ENCODE data around the gene ZNF496.
"Not testable (repeated sequence)": the region's sequence is repeated elsewhere in the genome, so short reads cannot be mapped to it uniquely, and the experiment has no call there.

Gene ZNF496

DNA sequence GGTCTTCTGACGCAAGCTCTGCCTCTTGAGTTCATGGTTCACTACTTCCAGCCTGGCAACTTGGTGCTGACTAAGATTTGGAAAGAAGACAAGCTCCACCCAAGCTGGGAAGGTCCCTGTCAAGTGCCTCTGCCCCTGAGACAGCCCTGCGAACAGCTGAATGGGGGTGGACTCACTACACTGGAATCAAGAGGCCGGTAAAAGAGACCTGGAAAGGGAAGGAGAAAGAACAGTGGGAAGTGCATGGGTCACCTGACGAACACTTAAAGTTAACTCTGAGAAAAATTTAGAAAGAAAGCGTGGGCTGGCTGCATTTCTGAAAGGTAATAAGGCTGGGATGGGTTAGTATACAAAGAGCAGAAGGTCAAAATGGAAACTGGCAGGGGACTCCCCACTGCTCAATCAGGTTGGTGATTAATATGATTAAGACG lies 26.1 kb upstream of the ZNF496 start:
- peaks cover 2% of the 10 kb centered on the region; the same call in 1 of the 2 replicates for H3K9me3 ChIP-seq (ENCODE audit: insufficient read depth, low read depth, low read length)
- no peak overlapping the region for H3K4me3 ChIP-seq (ENCODE audit: low read length)
- WGBS, result 64% methylated on average over 6 of the region's 6 CpGs
- H3K27me3 ChIP-seq (ENCODE audit: insufficient read depth, low read length), result no peaks in the 10 kb centered on the region; the same call in 1 of the 2 replicates
- peaks cover 28% of the 10 kb centered on the region for H3K4me1 ChIP-seq (ENCODE audit: insufficient read depth, low read length)
- no peaks in the 10 kb centered on the region for H3K36me3 ChIP-seq (ENCODE audit: insufficient read depth, low read length)
- H3K9ac ChIP-seq (ENCODE audit: low read depth, low read length), result no peak overlapping the region
- H3K27ac ChIP-seq (ENCODE audit: low read depth, low read length), result no peak overlapping the region; the same call in 1 of the 2 replicates

- H3K9ac ChIP-seq (ENCODE audit: low read depth, low read length), result no peak overlapping the region
These were observed 25.5 kb upstream of the ZNF496 start for GRCh38 chr1:247357052-247357780.

DNA sequence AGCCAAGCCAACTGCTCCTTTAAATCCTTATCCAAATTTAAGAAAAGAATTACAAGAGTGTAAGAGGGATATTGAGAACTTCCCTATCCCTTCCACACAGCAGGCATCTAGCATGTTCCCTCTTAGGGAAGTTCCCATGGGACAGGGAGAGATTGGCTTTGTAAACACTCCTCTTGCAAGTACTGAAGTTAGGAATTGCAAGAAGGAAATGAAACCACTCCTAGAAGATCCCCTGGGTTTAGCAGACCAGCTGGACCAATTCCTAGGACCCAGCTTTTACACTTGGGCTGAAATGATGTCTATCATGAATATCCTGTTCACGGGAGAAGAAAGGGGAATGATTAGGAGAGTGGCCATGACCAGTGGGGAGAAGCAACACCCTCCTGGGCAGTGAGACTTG lies 23.5 kb upstream of the ZNF496 start:
- H3K4me3 ChIP-seq (ENCODE audit: low read length); H3K9ac ChIP-seq (ENCODE audit: low read depth, low read length); H3K9me3 ChIP-seq (ENCODE audit: insufficient read depth, low read depth, low read length); H3K36me3 ChIP-seq (ENCODE audit: insufficient read depth, low read length); H3K27ac ChIP-seq (ENCODE audit: low read depth, low read length); H3K27me3 ChIP-seq (ENCODE audit: insufficient read depth, low read length): not testable (repeated sequence)
- peaks cover 13% of the 10 kb centered on the region for H3K4me1 ChIP-seq (ENCODE audit: insufficient read depth, low read length)
- 79% methylated on average over 1 of the region's 1 CpG for WGBS

More at GRCh38 chr1:247357052-247357780, 25.5 kb upstream of the ZNF496 start:
- 58% methylated on average over 6 of the region's 7 CpGs for WGBS
- Histone ChIP-seq H3K4me3 (ENCODE audit: low read length) (no peak overlapping the region), H3K27me3 (ENCODE audit: insufficient read depth, low read length) (no peaks in the 10 kb centered on the region; the same call in 1 of the 2 replicates), H3K4me1 (ENCODE audit: insufficient read depth, low read length) (peaks cover 28% of the 10 kb centered on the region), H3K36me3 (ENCODE audit: insufficient read depth, low read length) (no peaks in the 10 kb centered on the region), H3K27ac (ENCODE audit: low read depth, low read length) (no peak overlapping the region; the same call in 1 of the 2 replicates), H3K9me3 (ENCODE audit: insufficient read depth, low read depth, low read length) (peaks cover 8% of the 10 kb centered on the region; the same call in 1 of the 2 replicates)

DNA sequence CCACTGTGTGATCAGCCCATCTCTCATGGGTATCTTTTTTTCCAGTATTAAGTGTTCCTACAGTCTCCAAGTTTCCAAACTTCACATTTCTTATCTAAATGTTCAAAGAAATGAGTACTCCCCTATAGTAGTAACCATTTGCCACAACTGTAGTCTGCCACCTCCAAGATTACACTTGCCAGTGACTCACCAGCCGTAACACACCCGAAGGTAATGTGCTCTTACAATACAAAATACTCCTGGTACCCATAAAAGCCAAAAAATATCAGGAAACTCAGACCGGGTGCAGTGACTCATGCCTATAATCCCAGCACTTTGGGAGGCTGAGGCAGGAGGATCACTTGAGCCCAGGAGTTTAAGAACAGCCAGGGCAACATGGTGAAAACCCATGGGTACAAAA lies 20.5 kb upstream of the ZNF496 start:
- Histone ChIP-seq H3K9me3 (ENCODE audit: insufficient read depth, low read depth, low read length) (peaks cover 10% of the 10 kb centered on the region; the same call in 1 of the 2 replicates), H3K27me3 (ENCODE audit: insufficient read depth, low read length) (no peaks in the 10 kb centered on the region; the same call in 1 of the 2 replicates), H3K36me3 (ENCODE audit: insufficient read depth, low read length) (no peaks in the 10 kb centered on the region), H3K9ac (ENCODE audit: low read depth, low read length) (no peak overlapping the region), H3K27ac (ENCODE audit: low read depth, low read length) (no peak overlapping the region), H3K4me3 (ENCODE audit: low read length) (no peak overlapping the region), H3K4me1 (ENCODE audit: insufficient read depth, low read length) (peaks cover 4% of the 10 kb centered on the region)
- WGBS, result 90% methylated on average over 3 of the region's 3 CpGs

DNA sequence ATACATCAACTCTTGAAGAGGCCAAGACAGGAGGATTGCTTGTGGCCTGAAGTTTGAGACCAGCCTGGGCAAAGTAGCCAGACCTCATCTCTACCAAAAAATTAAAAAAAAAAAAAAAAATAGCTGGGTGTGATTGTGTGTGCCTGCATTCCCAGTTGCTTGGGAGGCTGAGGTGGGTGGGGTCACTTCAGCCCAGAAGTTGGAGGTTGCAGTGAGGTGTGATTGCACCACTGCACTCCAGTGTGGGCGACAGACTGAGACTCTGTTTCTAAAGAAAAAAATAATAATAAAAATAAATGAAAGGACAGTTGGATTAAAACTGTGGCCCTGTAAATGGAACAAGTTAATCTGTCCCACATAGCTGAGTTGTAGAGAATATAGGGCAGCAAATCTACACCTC lies 18.9 kb upstream of the ZNF496 start:
- no peak overlapping the region for H3K9ac ChIP-seq (ENCODE audit: low read depth, low read length)
- no peaks in the 10 kb centered on the region; the same call in 1 of the 2 replicates for H3K27me3 ChIP-seq (ENCODE audit: insufficient read depth, low read length)
- WGBS, result no CpG with 5 or more reads among the region's 1 CpG
- H3K4me3 ChIP-seq (ENCODE audit: low read length), result no peak overlapping the region
- peaks cover 10% of the 10 kb centered on the region; the same call in 1 of the 2 replicates for H3K9me3 ChIP-seq (ENCODE audit: insufficient read depth, low read depth, low read length)
- H3K4me1 ChIP-seq (ENCODE audit: insufficient read depth, low read length), result no peaks in the 10 kb centered on the region
- H3K36me3 ChIP-seq (ENCODE audit: insufficient read depth, low read length), result no peaks in the 10 kb centered on the region
- no peak overlapping the region for H3K27ac ChIP-seq (ENCODE audit: low read depth, low read length)

DNA sequence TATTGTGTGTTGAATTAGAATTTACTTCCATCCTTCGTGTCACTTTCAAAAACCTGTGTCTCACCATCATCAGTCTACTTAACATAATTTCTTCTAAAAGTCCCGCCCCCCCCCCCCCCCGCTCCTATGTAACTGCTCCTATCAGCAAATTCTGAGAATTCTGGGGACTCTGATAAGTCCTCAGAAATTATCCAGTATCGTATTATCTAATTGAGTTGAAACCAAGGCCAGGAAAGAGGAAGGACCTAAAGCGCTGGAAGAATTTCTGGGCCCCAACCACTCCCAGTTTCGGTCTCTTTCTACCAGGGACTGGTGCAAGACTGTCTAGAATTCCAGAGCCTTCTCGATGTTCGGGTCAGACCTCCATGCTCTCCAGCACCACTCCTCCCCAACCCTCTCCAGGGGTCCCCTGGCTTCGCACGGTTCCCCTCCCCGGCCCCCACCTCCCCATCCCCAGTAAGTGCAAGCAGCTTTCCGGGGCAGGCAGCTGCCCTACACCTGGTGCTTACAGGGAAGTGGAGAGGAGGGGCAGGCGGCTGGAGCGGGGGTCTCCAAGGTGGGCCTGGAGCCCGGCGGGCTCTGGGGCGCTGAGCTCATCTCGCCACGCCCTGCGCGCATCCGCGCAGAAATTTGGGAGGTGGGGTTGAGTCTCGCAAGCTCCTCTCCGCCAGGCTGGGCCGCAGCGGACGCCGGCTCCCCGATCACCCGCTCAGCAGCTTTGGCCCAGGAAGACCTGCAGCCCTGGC lies 16.0 kb upstream of the ZNF496 start:
- Histone ChIP-seq H3K4me3 (ENCODE audit: low read length) (peak overlapping the region; percentile 14; the same call in 1 of the 2 replicates), H3K4me1 (ENCODE audit: insufficient read depth, low read length) (no peaks in the 10 kb centered on the region), H3K27ac (ENCODE audit: low read depth, low read length) (no peak overlapping the region), H3K9ac (ENCODE audit: low read depth, low read length) (no peak overlapping the region), H3K27me3 (ENCODE audit: insufficient read depth, low read length) (no peaks in the 10 kb centered on the region), H3K36me3 (ENCODE audit: insufficient read depth, low read length) (no peaks in the 10 kb centered on the region), H3K9me3 (ENCODE audit: insufficient read depth, low read depth, low read length) (peaks cover 7% of the 10 kb centered on the region; the same call in 1 of the 2 replicates)
- 91% methylated on average over 29 of the region's 31 CpGs for WGBS

DNA sequence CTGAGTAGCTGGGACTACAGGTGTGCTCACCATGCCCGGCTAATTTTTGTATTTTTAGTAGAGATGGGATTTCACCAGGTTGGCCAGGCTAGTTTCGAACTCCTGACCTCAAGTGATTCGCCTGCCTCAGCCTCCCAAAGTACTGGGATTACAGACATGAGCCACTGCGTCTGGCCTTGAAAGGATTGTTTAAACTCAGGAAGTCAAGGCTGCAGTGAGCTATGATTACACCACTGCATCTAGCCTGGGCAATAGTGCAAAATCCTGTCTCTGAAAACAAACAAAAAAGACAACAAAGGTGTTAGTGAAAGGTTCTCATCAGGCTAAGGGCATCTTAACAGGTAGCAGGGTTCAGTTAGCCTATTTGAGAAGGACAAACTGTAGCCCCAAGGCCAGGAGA lies 14.2 kb upstream of the ZNF496 start:
- Histone ChIP-seq H3K9me3 (ENCODE audit: insufficient read depth, low read depth, low read length) (no peaks in the 10 kb centered on the region), H3K9ac (ENCODE audit: low read depth, low read length) (no peak overlapping the region), H3K36me3 (ENCODE audit: insufficient read depth, low read length) (peaks cover 11% of the 10 kb centered on the region), H3K4me1 (ENCODE audit: insufficient read depth, low read length) (no peaks in the 10 kb centered on the region), H3K27me3 (ENCODE audit: insufficient read depth, low read length) (no peaks in the 10 kb centered on the region), H3K27ac (ENCODE audit: low read depth, low read length) (no peak overlapping the region), H3K4me3 (ENCODE audit: low read length) (no peak overlapping the region)
- 98% methylated on average over 4 of the region's 4 CpGs for WGBS

DNA sequence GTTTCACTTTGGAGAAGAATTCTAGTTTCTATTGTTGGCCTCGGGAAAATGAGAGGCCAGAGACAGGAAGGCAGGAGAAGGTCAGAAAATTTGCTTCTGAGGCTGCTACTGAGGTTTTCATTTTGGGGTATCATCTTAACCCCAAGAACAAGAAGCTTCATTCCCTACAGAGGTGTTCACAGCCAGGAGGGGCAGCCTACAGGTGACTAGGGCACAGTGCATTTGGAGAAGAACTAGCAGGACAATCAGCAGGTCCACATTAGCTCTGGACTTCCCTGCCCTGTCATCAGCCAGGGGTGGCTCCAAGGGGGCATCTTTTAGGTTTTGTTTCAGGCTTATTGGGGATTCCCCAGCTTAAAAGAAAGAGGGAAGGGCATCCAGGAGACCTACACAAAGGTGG lies 12.1 kb upstream of the ZNF496 start:
- H3K4me1 ChIP-seq (ENCODE audit: insufficient read depth, low read length), result no peaks in the 10 kb centered on the region
- H3K4me3 ChIP-seq (ENCODE audit: low read length), result no peak overlapping the region
- H3K9me3 ChIP-seq (ENCODE audit: insufficient read depth, low read depth, low read length), result no peaks in the 10 kb centered on the region
- H3K36me3 ChIP-seq (ENCODE audit: insufficient read depth, low read length), result peaks cover 31% of the 10 kb centered on the region
- H3K27ac ChIP-seq (ENCODE audit: low read depth, low read length), result no peak overlapping the region
- H3K27me3 ChIP-seq (ENCODE audit: insufficient read depth, low read length), result no peaks in the 10 kb centered on the region
- no peak overlapping the region for H3K9ac ChIP-seq (ENCODE audit: low read depth, low read length)
- WGBS, result 97% methylated on average over 1 of the region's 1 CpG

GRCh38 chr1:247338723-247339275 lies 7.1 kb upstream of the ZNF496 start:
- 100% methylated on average over 3 of the region's 3 CpGs for WGBS
- H3K36me3 ChIP-seq (ENCODE audit: insufficient read depth, low read length), result peaks cover 45% of the 10 kb centered on the region
- H3K4me3 ChIP-seq (ENCODE audit: low read length), result no peak overlapping the region
- no peak overlapping the region for H3K27ac ChIP-seq (ENCODE audit: low read depth, low read length)
- H3K27me3 ChIP-seq (ENCODE audit: insufficient read depth, low read length), result no peaks in the 10 kb centered on the region
- no peaks in the 10 kb centered on the region for H3K9me3 ChIP-seq (ENCODE audit: insufficient read depth, low read depth, low read length)
- H3K4me1 ChIP-seq (ENCODE audit: insufficient read depth, low read length), result peaks cover 36% of the 10 kb centered on the region
- no peak overlapping the region for H3K9ac ChIP-seq (ENCODE audit: low read depth, low read length)

DNA sequence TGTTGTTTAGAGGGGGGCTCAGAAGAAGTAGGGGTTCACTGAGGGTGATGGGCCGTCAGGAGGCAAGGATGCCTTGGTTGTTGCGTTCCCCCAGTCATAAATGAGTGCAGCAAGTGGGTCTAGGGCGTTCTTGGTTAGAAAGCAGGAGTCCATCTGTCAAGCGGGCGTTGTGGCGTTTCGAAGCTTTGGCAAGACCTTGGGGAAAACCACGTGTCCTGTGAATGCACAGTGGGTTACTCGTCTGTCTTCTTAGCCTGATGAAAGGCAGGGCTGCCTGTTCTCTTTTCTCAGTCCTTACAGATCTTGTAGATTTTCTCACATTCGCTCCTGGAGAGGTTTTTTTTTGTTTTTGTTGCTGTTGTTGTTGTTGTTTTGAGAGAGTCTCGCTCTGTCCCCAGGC lies 6.3 kb upstream of the ZNF496 start:
- Histone ChIP-seq H3K36me3 (ENCODE audit: insufficient read depth, low read length) (peaks cover 45% of the 10 kb centered on the region), H3K4me3 (ENCODE audit: low read length) (no peak overlapping the region), H3K4me1 (ENCODE audit: insufficient read depth, low read length) (peaks cover 44% of the 10 kb centered on the region), H3K27ac (ENCODE audit: low read depth, low read length) (no peak overlapping the region), H3K9ac (ENCODE audit: low read depth, low read length) (no peak overlapping the region), H3K9me3 (ENCODE audit: insufficient read depth, low read depth, low read length) (no peaks in the 10 kb centered on the region), H3K27me3 (ENCODE audit: insufficient read depth, low read length) (no peaks in the 10 kb centered on the region)
- WGBS, result 84% methylated on average over 11 of the region's 11 CpGs

GRCh38 chr1:247337250-247337746 lies 5.6 kb upstream of the ZNF496 start:
- no peaks in the 10 kb centered on the region for H3K27me3 ChIP-seq (ENCODE audit: insufficient read depth, low read length)
- 83% methylated on average over 10 of the region's 10 CpGs for WGBS
- H3K9ac ChIP-seq (ENCODE audit: low read depth, low read length), result no peak overlapping the region
- H3K4me1 ChIP-seq (ENCODE audit: insufficient read depth, low read length), result peaks cover 44% of the 10 kb centered on the region
- H3K9me3 ChIP-seq (ENCODE audit: insufficient read depth, low read depth, low read length), result no peaks in the 10 kb centered on the region
- peaks cover 45% of the 10 kb centered on the region for H3K36me3 ChIP-seq (ENCODE audit: insufficient read depth, low read length)
- no peak overlapping the region for H3K4me3 ChIP-seq (ENCODE audit: low read length)
- H3K27ac ChIP-seq (ENCODE audit: low read depth, low read length), result no peak overlapping the region
